CD4-positive, alpha-beta T cell treated with Interleukin-12 subunit alpha and Interleukin-12 subunit beta, for 1 hour (primary cell): ENCODE measurements around the gene TAF13.
"Not testable (repeated sequence)": the region's sequence is repeated elsewhere in the genome, so short reads cannot be mapped to it uniquely, and the experiment has no call there.

ENCODE experiments used
- DNase-seq: peaks from one replicate; pipeline ENCODE4 v3.0.0-alpha.2; 2020

Gene TAF13

DNA sequence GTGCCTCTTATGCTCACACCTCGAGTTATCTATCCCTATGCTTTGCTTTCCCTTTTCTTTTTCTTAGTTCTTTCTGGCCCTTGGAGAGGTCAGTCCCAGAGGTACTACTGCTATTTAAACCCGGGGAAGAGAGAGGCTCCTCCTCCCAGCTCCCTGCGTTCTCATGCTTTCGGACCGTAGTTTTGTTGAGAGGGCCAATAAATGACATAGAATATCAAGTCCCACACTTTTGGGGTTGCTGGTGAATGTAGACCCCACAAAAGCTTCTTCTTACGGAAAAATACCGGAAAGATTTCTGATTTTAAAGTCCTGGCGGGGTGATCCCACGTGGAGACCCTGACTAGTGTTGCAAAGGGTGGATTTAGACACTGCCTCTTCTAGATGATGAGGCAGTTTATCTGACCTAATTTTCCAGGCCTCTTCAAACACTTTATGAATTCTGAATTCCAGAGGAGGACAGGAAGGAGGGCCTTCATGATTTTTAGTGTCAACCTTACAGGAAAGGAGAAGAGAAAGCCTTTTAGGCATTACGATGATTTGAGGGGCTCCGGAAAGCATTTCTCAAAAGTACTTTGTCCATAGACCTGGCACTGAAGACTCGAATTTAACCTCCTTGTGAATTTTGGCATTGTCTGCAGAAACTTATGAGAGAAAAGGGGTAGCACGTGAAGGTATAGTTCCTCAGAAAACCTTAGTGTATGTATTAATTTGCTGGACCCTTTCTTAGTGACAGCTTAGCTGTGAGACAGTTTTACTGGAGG lies 15.5 kb upstream of the TAF13 start:
- no peak for DNase-seq

DNA sequence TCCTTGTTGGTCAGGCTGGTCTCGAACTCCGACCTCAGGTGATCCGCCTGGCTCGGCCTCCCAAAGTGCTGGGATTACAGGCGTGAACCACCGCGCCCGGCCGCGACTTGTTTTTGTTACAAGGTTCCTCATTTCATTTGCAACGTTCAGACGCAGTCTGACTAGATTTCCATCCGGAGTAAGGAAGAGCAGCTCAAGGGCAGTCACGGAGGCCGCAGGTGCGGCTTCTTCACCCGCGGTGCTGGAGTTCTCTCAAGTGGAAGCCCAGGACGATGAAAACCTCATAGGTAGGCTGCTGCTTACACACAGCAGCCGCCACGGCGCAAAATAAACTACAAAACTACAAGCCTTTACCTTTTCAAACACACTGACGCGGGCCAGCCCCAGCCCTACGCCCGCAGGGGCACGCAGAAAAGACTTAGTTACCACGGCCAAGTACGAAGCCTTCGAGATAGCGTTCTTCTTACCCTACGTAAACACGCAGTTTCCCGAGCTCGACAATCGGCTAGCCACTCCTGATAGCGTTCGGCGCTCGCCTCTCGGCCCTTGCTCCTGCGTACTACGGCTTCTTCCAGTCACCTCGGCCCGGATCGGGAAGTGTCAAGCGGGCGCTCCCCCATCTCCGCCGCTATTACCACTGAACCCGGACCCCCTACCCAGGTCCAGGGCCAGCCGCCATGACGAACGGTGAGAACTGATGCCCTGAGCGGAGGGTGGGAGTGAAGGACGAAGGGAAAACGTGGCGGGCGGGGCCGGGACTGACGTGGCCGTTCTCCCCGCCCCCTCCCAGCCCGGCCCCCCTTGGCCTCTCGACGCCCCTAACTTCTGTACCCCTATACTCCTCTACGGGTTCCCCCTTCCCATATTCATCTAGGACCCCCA lies 14.6 kb upstream of the TAF13 start, which contains the start of gene TMEM167B:
Gene TMEM167B, plus strand, starts transcription at position 569 of the 882 bp plus-strand sequence. Its CDS starts 109 bp downstream, at position 678.
- peak; percentile 90 for DNase-seq

DNA sequence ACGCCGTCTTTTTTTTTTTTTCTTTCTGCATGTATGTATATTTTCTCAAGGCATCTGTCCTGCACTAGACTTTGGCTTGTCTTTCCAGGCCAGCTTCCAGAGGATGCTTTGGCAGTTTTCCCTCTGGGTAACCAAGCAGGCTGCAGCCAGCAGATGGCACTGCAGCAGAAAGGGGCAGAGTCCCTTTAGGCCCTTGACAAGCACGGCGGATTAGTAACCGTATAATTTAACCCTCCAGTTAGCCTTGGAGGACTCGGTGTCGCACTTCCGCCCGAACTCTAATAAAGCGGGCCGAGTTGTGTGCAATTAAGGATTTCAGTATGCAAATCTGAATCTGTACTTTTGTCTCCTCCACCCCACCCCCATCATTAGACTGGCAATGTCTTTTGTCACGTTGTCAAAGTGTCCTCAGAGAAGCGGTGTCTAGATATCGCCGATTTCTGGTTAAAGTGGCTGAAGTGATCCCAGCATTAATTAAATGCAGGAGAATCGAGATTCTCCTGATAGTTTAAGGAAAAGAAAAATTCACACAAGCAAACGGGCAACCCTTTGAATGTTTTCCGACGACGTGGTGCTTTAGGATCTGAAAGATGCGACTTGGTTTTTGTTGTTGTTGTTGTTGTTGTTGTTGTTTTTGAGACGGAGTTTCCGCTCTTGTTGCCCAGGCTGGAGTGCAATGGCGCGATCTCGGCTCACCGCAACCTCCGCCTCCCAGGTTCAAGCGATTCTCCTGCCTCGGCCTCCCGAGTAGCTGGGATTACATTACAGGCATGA lies 13.6 kb upstream of the TAF13 start:
- peak; percentile 51 for DNase-seq

DNA sequence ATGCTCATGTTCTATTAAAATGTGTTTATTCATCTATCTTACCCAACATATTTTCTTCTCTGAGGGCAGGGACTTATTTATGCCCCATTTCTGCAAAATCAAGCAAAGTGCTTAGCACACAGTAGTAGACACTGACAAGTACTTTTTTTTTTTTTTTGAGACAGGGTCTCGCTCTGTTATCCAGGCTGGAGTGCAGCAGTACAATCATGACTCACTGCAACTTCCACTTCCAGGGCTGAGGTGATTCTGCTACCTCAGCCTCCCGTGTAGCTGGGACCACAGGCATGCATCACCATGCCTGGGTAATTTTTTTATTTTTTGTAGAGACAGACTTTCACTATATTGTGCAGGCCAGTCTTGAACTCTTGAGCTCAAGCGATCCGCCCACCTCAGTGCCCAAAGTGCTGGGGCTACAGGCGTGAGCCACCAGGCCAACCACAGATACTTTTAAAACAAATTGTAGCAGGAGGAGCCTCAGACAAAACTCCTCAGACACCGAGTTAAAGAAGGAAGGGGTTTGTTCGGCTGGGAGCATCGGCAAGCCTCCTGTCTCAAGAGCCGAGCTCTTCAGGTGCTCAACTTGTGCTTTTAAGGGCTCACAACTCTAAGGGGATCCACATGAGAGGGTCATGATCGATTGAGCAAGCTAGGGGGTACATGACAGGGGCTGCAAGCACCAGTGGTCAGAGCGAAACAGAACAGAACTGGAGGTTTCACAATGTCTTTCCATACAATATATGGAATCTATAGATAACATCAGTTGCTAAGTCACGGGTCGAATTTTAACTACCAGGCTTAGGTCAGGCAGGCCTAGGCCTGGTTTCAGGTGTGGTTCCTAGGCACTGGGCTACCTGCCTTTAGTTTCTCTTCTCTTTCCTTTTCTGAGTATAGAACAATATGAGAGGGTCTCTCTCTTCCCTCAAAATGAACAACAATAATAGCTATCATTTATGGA lies 9.0 kb upstream of the TAF13 start:
- no peak for DNase-seq

DNA sequence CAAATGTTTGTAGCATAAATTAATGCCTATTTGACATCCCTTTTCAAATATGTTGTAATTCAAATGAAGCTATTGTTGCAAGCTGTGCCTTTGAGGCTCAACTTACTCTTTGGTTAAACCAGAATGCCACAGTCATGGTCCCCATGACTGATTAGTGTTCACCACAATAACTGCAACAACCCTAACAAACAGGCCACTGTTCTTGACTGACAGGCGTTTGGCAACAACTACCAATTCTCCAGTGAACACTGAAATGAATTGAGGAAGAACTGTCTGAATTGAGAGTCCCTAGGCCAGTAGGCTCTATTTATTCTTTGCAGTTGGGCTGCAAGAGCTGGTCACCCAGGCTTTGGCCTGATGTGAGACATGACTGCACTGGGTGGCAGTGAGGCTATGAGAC lies 8.1 kb upstream of the TAF13 start:
- DNase-seq: no peak

DNA sequence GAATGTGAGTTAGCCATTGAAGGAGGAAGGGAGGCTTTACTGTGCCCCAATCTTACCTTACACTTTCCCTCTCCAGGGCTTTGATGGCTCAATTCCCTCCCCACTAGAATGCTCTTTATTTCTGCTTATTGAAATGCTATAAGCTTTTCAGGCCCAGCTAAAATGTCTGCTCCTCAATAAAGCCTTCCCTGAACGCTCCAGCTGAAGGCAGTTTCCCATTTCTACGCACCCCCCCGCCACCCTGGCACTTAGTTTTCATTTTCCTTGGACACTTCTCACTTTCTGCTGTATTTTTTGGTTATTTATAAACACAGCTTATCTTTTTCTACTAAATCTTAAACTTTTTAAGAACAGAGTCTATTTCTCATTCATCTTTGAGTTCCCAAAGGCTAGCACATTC lies 7.7 kb upstream of the TAF13 start:
- DNase-seq: no peak

DNA sequence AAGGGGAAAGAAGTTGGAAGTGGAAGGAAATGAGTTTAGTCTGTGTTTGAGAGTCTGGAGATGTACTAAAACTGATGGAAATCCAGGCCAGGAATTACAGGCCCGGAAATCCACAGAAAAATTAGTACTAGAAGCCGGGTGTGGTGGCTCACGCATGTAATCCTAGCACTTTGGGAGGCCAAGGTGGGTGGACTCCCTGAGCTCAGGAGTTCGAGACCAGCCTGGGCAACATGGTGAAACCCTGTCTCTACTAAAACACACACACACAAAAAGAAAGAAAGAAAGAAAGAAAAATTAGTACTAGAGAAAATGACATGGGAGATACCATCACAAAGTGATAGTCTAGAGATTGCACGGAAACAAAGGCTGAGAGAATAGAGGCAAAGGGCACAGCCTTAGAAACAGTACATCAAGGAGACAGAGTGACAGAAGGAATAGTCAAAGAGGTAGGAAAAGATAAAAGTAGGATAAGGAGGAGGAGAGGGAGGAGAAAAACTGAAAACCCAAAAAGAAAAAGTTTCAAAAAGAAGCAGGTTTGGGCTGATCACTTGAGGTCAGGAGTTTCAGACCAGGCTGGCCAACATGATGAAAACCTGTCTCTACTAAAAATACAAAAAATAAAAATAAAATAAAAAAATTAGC lies 4.8 kb upstream of the TAF13 start:
- no peak for DNase-seq

DNA sequence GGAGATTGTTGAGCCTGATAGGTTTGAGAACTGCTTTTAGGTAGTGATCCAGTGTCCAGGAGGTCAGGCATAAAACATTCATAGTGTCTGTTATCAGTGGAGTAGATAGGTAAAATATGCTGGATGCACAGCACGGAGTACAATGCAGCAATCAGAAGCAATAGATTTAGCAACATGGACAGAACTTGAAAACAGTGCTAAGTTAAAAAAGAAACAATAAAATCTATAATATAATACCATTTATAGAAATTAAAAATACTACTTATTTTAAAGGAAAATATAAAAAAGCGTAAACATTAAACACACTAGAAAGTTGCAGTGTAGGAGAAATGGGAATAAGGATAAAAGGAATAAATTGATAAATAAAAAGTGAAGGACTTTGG lies 3.4 kb upstream of the TAF13 start:
- no peak for DNase-seq

DNA sequence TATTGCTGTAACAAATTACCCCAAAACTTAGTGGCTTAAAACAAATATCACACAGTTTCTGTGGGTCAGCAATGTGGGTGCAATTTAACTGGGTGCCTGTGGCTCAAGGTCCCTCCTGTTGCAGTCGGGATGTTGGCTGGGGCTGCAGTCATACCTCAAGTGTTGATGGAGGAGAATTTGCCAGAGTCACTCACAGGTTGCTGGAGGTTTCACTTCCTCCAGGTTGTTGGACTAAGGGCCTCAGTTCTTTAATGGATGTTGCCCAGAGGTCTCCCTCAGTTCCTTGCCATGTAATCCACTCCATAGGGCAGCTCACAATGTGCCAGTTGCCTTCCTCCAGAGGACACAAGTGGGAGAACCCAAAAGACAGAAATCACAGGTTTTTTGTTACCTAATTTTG lies 2.5 kb upstream of the TAF13 start:
- DNase-seq: no peak

DNA sequence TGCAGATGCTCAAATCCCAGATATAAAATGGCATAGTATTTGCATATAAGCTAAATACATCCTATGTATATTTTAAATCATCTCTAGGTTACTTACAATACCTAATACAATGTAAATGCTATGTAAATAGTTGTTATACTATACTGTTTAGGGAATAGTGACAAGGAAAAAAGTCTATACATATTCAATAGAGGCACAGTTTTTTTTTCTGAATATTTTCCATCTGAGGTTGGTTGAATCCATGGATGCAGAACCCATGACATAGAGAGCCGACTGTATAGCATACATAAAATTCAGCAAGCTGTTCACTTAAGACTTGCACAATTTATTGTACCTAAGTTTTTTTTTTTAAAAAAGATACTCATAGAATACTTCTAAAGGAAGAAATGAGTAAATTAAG lies 6.5 kb downstream of the TAF13 start:
- no peak for DNase-seq

DNA sequence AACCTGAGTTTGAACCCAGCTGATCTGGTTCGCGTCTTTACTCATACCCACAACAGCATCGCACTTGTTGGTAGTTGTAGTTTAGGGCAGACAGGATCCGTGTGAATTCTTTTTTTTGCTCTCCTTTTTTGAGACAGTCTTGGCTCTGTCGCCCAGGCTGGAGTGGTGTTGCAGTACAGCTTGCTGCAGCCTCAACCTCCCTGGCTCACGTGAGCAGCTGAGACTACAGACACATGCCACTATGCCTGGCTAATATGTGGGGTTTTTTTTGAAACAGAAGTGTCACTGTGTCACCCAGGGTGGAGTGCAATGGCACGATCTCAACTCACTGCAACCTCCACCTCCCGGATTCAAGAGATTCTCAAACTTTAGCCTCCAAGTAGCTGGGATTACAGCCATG lies 7.9 kb downstream of the TAF13 start:
- no peak for DNase-seq

DNA sequence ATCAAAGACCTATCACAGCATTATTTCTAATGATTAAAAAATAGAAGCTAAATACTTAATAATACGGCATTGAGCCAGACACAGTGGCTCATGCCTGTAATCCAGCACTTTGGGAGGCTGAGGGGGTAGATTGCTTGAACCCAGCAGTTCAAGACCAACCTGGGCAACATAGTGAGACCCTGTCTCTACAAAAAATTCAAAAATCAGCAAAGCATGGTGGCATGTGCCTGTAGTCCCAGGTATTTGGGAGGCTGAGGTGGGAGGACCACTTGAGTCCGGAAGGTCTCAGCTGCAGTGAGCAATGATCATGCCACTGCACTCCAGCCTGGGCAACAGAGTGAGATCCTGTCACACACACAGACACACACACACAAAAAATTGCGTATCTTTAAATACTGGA lies 10.7 kb downstream of the TAF13 start:
- no peak for DNase-seq

DNA sequence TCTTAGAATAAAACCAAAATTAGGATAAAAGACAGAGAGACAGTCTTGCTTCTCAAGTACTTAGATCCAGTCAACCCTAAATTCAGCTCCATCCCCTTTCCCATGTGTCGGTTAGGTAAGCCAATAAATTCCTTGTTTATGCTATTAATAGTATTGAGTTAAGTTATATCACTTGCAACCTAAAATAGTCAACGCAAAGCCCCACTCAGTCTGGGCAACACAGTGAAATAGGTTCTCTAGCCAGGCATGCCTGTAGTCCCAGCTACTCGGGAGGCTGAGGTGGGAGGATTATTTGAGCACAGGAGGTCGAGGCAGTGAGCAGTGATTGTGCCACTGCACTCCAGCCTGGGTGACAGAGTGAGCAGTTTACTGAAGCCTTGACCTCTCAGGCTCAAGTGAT lies 14.6 kb downstream of the TAF13 start:
- DNase-seq: no peak

DNA sequence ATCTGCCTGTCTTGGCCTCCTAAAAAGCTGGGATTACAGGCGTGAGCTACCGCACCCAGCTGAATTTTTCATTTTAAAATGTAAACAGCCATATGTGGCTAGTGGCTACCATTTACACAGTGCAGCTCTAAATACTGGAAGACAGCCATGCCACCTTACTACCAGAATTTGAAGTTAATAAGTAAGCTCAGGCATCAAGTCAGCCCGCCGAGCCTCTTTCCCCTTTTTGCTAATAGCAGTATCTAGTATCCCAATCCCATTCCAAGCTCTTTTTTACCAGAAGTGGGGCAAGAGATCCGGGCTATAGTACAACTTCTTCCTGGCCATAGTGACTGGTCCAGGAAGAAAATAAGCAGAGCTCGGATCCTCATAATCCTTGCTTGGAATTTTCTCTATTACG lies 15.1 kb downstream of the TAF13 start:
- DNase-seq: no peak

DNA sequence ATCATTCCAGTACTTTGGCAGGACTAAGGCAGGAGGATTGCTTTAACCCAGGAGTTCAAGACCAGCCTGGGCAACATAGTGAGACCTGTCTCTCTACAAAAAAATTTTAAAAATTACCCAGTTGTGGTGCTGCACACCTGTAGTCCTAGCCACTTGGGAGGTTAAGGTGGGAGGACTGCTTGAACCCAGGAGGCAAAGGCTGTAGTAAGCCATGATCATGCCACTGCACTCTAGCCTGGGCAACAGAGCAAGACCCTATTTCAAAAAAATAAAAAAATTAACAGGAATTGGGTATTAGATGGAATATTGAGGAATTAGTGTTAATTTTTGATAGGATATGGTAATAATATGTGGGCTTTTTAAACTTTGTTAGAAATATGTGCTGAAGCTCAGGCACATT lies 16.8 kb downstream of the TAF13 start:
- DNase-seq: no peak

DNA sequence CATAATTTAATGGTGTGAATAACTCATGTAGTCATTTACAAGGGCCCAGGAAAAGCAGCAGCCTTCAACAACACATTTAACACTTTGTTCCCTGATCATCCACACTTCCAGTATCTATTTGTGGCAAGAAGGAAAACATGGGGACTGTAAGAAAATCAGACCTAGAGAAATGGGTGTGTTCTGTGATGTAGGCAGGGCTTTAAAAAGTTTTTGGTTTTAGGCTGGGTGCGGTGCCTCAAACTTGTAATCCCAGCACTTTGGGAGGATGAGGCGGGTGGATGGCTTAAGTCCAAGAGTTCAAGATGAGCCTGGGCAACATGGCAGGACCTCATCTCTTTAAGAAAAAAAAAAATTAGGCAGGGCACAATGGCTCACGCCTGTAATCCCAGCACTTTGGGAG lies 19.7 kb downstream of the TAF13 start:
- DNase-seq: no peak

DNA sequence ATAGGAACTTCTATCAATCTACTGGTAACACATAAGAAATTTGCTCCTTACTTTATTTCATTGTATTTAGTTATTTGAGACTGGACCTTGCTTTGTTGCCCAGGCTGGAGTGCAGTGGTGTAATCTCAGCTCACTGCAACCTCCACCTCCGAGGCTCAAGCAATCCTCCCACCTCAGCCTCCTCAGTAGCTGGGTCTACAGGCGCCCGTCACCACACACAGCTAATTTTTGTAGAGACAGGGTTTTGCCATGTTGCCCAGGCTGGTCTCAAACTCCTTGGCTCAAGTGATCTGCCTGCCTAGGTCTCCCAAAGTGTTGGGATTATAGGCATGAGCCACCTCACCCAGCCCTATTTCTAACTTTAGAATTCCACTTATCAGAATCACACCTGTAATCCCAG lies 23.7 kb downstream of the TAF13 start:
- DNase-seq: not testable (repeated sequence)

DNA sequence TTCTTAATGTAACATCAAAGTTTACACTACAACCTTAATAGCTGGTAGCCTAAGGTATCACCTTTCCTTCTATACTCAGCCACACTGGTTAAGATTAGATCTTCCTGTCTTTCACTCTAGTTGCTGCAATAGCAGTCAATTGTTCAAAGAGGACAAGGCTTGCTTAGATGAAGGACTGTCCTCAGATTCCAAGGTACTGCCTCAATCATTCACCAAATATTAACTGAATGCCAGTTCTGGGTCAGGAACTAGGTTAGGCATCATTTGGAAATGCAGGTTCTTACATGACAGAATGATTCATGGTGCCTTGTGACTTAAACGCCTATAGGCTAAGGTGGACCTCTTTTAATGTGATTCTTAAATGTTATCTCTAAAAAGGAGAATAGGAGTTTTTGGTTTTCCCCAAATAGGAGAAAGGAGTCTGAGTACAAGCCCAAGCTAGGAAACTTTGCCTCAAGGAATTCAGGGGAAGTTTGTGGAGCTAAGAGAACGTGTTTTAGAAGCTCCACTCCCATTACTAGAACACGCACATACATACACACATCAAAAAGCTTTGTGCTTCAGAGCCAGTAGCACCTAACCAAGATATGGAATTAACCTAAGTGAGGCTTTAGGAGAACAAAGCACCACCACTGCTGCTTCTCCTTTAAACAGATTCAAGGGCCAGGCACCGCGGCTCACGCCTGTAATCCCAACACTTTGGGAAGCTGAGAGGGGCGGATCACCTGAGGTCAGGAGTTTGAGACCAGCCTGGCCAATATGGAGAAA lies 25.4 kb downstream of the TAF13 start:
- no peak for DNase-seq

DNA sequence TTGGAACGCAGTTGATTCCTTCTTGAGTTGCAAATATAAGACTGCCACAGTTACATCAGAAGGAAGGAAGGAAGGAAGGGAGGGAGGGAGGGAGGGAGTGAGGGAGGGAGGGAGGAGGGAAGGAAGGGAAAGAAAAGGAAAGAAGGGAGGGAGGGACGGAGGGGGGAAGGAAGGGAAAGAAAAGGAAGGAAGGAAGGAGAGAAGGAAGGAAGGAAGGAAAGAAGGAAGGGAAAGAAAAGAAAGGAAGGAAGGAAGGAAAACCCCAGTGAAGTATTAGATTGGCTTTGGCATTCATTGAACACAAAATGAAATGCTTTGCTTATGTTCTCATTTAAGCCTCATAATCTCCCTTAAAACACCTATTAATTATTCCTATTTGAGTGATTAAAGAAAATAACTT lies 27.5 kb downstream of the TAF13 start:
- DNase-seq: no peak

DNA sequence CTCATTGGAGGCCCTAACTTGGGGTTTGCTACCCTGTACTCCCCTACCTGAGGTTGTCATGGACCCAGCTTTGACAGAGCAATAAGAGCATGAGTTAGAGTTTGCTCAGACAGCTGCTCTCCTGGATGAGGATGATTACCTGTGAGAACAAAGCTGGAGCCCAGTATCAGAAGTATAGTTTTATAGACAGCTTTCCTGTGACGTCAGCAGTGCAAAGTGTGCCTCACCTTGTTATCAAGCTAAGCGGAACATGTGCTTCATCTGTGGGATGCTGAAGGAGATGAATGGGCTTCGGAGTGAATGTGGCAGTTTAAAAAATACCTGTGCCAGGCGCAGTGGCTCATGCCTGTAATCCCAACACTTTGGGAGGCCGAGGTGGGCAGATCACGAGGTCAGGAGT lies 28.5 kb downstream of the TAF13 start:
- no peak for DNase-seq

DNA sequence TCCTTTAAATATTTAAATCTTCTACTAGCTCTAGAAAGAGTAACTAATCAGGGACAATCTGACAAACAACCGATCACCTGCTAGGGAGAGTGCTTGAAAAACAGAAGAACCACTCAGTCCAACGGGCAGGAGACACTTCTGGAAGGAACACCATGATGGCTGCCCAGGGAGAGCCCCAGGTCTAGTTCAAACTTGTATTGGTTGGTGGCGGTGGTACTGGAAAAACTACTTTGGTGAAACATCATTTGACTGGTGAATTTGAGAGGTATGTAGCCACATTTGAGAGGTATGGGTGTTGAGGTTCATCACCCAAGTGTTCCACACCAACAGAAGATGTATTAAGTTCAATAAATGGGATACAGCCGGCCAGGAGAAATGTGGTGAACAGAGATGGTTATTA lies 29.1 kb downstream of the TAF13 start:
- DNase-seq: no peak
